Caco-2 (cell line): Measurements from ENCODE around the gene OSBPL6. TPM values are rescaled to one million over a fixed set of nuclear protein-coding genes. Genes with fewer than 3 reads are reported as not detected.
A peak's percentile ranks its signal among the peaks of the same experiment; 100 is the strongest.

Experiments used
- BruUV-seq: library from RNA; stranded (reverse); fragments of 400-500 nt; replicated peaks from 2 replicates; lab custom pipeline; 2021; lab: Mats Ljungman, UMichigan
- CTCF ChIA-PET: fragments of 300-600 bp; sonication (Branson Sonifier 250); formaldehyde crosslinking; loops from one replicate; lab custom pipeline; 2022; ENCODE audit warnings: antibody characterized with exemption; lab: Charles Lee
- POLR2A ChIA-PET: fragments of 300-600 bp; sonication (Branson Sonifier 250); formaldehyde crosslinking; loops from one replicate; lab custom pipeline; 2022; ENCODE audit warnings: antibody characterized with exemption; lab: Charles Lee
- DNase-seq, 2 experiments: peaks; one replicate each; pipeline versions ENCODE4 v3.0.0 to v3.0.0-alpha.2; 2020 to 2022
- H3K27me3 ChIP-seq: replicated peaks from 2 replicates; pipeline ENCODE4 v1.6.0; 2011; ENCODE audit warnings: low read length; ENCODE audit not compliant: control insufficient read depth, insufficient read depth
- H3K36me3 ChIP-seq: 2 replicates; pipeline ENCODE4 v1.5.1; 2011; ENCODE audit warnings: low read length; ENCODE audit not compliant: control insufficient read depth, insufficient read depth
- H3K4me1 ChIP-seq: fragments of 250-450 bp; sonication (Bioruptor Pico); 2 replicates; pipeline ENCODE4 v1.5.1; 2020; ENCODE audit warnings: mild to moderate bottlenecking
- H3K4me3 ChIP-seq: 2 replicates; pipeline ENCODE4 v1.5.1; 2011; ENCODE audit warnings: low read depth, mild to moderate bottlenecking, control low read depth, low read length
- H3K9me3 ChIP-seq: fragments of 250-450 bp; sonication (Bioruptor Pico); 2 replicates; pipeline ENCODE4 v1.5.1; 2020; ENCODE audit warnings: mild to moderate bottlenecking, moderate library complexity
- H3K27ac Mint-ChIP-seq: one replicate; pipeline ENCODE4 v1.8.0; 2022; ENCODE audit warnings: mixed read lengths; ENCODE audit not compliant: unreplicated experiment
- H3K27me3 Mint-ChIP-seq: one replicate; pipeline ENCODE4 v1.8.0; 2022; ENCODE audit warnings: mixed read lengths; ENCODE audit not compliant: insufficient read depth, unreplicated experiment
- H3K36me3 Mint-ChIP-seq: one replicate; pipeline ENCODE4 v1.8.0; 2022; ENCODE audit warnings: mild to moderate bottlenecking, mixed read lengths; ENCODE audit not compliant: insufficient read depth, unreplicated experiment
- H3K4me1 Mint-ChIP-seq: one replicate; pipeline ENCODE4 v1.8.0; 2022; ENCODE audit warnings: low read depth, mixed read lengths; ENCODE audit not compliant: unreplicated experiment
- H3K4me3 Mint-ChIP-seq: one replicate; pipeline ENCODE4 v1.8.0; 2022; ENCODE audit warnings: mild to moderate bottlenecking, moderate library complexity, mixed read lengths; ENCODE audit not compliant: unreplicated experiment
- H3K9me3 Mint-ChIP-seq: one replicate; pipeline ENCODE4 v1.8.0; 2022; ENCODE audit warnings: mixed read lengths; ENCODE audit not compliant: unreplicated experiment
- intact Hi-C: fragments of 100-400 bp; cut with micrococcal nuclease; formaldehyde crosslinking; loops from one replicate; pipeline ENCODE4 v1.10.0; 2022; ENCODE audit not compliant: unreplicated experiment
- total RNA-seq: library from RNA; stranded (reverse); gene quantifications from 2 replicates; pipeline ENCODE4 v1.2.3, GENCODE V29; 2022
- TF ChIP-seq, protein P1 (sequence below), 2 experiments: fragments of 200-600 bp in 1 of 2; IDR thresholded peaks; 1 replicate in 1 of 2; 2 replicates in 1 of 2; pipeline versions ENCODE4 v1.5.1 to v1.8.0; 2011 to 2022; ENCODE audit warnings: antibody characterized with exemption in 1 of 2, control low read depth in 1 of 2, inconsistent platforms in 1 of 2, low read depth in 1 of 2, low read length in 1 of 2, mild to moderate bottlenecking in 1 of 2, moderate library complexity in 1 of 2; ENCODE audit not compliant: insufficient read depth in 1 of 2, severe bottlenecking in 1 of 2, unreplicated experiment in 1 of 2

The OSBPL6 gene
- total RNA-seq, 1 experiment from 2014 or later, result 1.5 TPM

DNA sequence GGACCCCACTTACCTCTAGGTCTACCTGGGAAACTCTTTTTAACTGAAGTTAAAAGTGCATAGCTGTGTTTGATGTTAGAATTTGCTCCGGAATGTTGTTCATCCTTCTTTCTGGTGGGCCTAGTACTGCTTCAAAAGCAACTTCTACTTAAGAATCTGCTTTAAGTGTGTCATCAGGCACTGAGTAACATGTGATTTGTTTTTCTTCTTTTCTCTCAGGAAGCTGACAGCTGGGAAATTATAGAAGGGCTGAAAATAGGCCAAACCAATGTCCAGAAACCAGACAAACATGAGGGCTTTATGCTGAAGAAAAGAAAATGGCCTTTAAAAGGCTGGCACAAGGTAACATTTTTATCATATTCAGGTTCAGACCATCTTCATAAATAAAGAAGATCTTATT is 133.7 kb downstream of the OSBPL6 start:
- H3K36me3 Mint-ChIP-seq, result no peaks in the 10 kb centered on the region
- no peak overlapping the region for H3K27ac Mint-ChIP-seq
- Histone ChIP-seq H3K4me3 (no peak overlapping the region), H3K9me3 (no peaks in the 10 kb centered on the region), H3K4me1 (peaks cover 34% of the 10 kb centered on the region), H3K27me3 (no peaks in the 10 kb centered on the region), H3K36me3 (no peaks in the 10 kb centered on the region)
- no peak for DNase-seq
- no peaks in the 10 kb centered on the region for H3K9me3 Mint-ChIP-seq
- H3K4me3 Mint-ChIP-seq, result no peak overlapping the region
- BruUV-seq, result no TSS peak
- H3K4me1 Mint-ChIP-seq, result no peaks in the 10 kb centered on the region
- ChIA-PET CTCF (no interaction called here), POLR2A (no interaction called here)
- intact Hi-C loops, result no loop called here
- TF ChIP-seq, protein P1, sequence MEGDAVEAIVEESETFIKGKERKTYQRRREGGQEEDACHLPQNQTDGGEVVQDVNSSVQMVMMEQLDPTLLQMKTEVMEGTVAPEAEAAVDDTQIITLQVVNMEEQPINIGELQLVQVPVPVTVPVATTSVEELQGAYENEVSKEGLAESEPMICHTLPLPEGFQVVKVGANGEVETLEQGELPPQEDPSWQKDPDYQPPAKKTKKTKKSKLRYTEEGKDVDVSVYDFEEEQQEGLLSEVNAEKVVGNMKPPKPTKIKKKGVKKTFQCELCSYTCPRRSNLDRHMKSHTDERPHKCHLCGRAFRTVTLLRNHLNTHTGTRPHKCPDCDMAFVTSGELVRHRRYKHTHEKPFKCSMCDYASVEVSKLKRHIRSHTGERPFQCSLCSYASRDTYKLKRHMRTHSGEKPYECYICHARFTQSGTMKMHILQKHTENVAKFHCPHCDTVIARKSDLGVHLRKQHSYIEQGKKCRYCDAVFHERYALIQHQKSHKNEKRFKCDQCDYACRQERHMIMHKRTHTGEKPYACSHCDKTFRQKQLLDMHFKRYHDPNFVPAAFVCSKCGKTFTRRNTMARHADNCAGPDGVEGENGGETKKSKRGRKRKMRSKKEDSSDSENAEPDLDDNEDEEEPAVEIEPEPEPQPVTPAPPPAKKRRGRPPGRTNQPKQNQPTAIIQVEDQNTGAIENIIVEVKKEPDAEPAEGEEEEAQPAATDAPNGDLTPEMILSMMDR (IDR thresholded peaks at IDR 0.05; ENCODE audit: insufficient read depth in 1 of 2, low read depth in 1 of 2, low read length in 1 of 2, severe bottlenecking in 1 of 2, unreplicated experiment in 1 of 2), result no peak
- H3K27me3 Mint-ChIP-seq, result no peaks in the 10 kb centered on the region

DNA sequence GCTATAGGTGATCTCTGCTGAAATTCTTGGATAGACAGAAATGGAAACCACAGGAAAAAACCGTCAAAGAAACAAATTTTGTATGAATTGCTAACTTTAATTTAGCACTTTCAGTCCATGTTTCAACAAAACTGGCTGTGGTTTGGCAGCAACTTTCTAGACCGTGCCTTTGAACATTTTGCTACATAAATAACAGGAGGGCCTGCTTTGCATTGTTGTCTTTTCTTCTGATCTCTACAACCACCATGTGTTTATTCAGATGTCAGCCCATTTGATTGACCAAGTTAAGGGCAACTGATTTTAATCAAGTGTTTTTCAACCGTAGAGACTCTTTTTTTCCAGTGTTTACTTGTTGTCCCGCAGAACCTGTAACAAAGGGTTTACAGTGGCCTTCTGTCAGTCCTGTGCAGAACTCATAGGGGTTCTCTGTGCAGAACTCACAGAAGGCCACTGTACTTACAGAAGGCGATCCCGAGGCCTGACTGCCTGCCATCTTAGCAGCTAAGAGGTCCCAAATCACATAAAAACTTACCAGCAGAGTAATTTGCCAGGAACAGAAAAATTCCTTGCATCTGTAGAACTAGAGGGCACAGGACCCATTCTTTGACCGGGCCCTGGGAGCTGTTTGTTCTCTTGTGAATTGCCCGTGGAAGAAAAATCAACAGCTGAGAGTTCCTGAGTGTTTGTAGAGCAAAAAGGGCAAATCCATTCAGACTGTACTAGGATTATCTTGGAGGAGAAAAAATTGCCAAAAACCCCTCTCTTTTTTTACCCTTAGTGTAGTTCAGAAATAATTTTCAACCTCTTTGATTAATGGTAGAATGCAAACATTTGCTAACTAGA is 136.1 kb downstream of the OSBPL6 start:
- TF ChIP-seq, protein P1 (IDR thresholded peaks at IDR 0.05; ENCODE audit: insufficient read depth in 1 of 2, low read depth in 1 of 2, low read length in 1 of 2, severe bottlenecking in 1 of 2, unreplicated experiment in 1 of 2), result no peak
- Mint-ChIP-seq H3K4me3 (no peak overlapping the region), H3K36me3 (no peaks in the 10 kb centered on the region), H3K9me3 (no peaks in the 10 kb centered on the region), H3K27me3 (no peaks in the 10 kb centered on the region), H3K4me1 (no peaks in the 10 kb centered on the region), H3K27ac (no peak overlapping the region)
- POLR2A ChIA-PET, result no interaction called here
- no peaks in the 10 kb centered on the region for H3K36me3 ChIP-seq
- intact Hi-C loops, result no loop called here
- no peaks in the 10 kb centered on the region for H3K27me3 ChIP-seq
- H3K4me1 ChIP-seq, result peaks cover 34% of the 10 kb centered on the region
- no peak for DNase-seq
- H3K9me3 ChIP-seq, result no peaks in the 10 kb centered on the region
- CTCF ChIA-PET, result no interaction called here
- H3K4me3 ChIP-seq, result no peak overlapping the region
- BruUV-seq, result no TSS peak

- Mint-ChIP-seq H3K4me3 (no peak overlapping the region), H3K36me3 (no peaks in the 10 kb centered on the region), H3K9me3 (no peaks in the 10 kb centered on the region), H3K27me3 (no peaks in the 10 kb centered on the region), H3K4me1 (no peaks in the 10 kb centered on the region), H3K27ac (no peak overlapping the region)
- TF ChIP-seq, protein P1 (IDR thresholded peaks at IDR 0.05; ENCODE audit: insufficient read depth in 1 of 2, low read depth in 1 of 2, low read length in 1 of 2, severe bottlenecking in 1 of 2, unreplicated experiment in 1 of 2), result no peak
- no TSS peak for BruUV-seq
- Histone ChIP-seq H3K9me3 (no peaks in the 10 kb centered on the region), H3K4me1 (peaks cover 34% of the 10 kb centered on the region), H3K36me3 (no peaks in the 10 kb centered on the region), H3K4me3 (no peak overlapping the region), H3K27me3 (no peaks in the 10 kb centered on the region)
- intact Hi-C loops, result no loop called here
- CTCF ChIA-PET, result no interaction called here
- DNase-seq, result peak in 1 of 2 experiments; percentile 24
- POLR2A ChIA-PET, result no interaction called here
These were observed 137.4 kb downstream of the OSBPL6 start for GRCh38 chr2:178331474-178332432.
